Esophagus (tissue), 2 donors: Measurements from ENCODE around the gene BPIFB1. TPM values are rescaled to one million over a fixed set of nuclear protein-coding genes. Genes with fewer than 3 reads are reported as not detected.

ENCODE experiments used
- H3K27ac ChIP-seq, 2 donors: one replicate each; pipeline ENCODE4 v1.5.1; 2013; ENCODE audit warnings: low read depth in 2 of 2, mild to moderate bottlenecking in 2 of 2, inconsistent platforms in 1 of 2, low read length in 1 of 2, moderate library complexity in 1 of 2
- H3K27me3 ChIP-seq, 2 donors: one replicate each; pipeline ENCODE4 v1.6.1; 2013; ENCODE audit warnings: low read length in 2 of 2, control low read depth in 1 of 2, mild to moderate bottlenecking in 1 of 2; ENCODE audit not compliant: insufficient read depth in 2 of 2, control insufficient read depth in 1 of 2
- H3K36me3 ChIP-seq, 2 donors: one replicate each; pipeline ENCODE4 v1.6.1; 2013; ENCODE audit warnings: low read length in 1 of 2; ENCODE audit not compliant: control insufficient read depth in 2 of 2, insufficient read depth in 2 of 2
- H3K4me1 ChIP-seq, 2 donors: one replicate each; pipeline ENCODE4 v1.6.1; 2013; ENCODE audit warnings: low read length in 1 of 2; ENCODE audit not compliant: control insufficient read depth in 2 of 2, insufficient read depth in 2 of 2
- H3K4me3 ChIP-seq, 2 donors: one replicate each; pipeline ENCODE4 v1.5.1; 2013; ENCODE audit warnings: low read length in 2 of 2, mild to moderate bottlenecking in 2 of 2, low read depth in 1 of 2, moderate library complexity in 1 of 2
- H3K9me3 ChIP-seq, 2 donors: one replicate each; pipeline ENCODE4 v1.6.1; 2013; ENCODE audit warnings: mild to moderate bottlenecking in 2 of 2, low read depth in 1 of 2, low read length in 1 of 2, moderate library complexity in 1 of 2; ENCODE audit not compliant: control insufficient read depth in 2 of 2, insufficient read depth in 1 of 2
- WGBS, 2 donors: extraction: QIAGEN DNeasy Blood & Tissue Kit; methylation state at CpG; one replicate each; pipeline ENCODE4 v1.1.7; 2013; 5-methylcytosine and 5-hydroxymethylcytosine counted together
- polyA plus RNA-seq, 2 donors: library from polyadenylated mRNA; stranded (reverse); fragments of 200-250 nt; gene quantifications; one replicate each; pipeline ENCODE4 v1.2.3, GENCODE V29; 2013
- donor health status: healthy with polysubstance abuse.
- donor health status: Bipolar disorder and iron deficiency.

The BPIFB1 gene
- polyA plus RNA-seq, 2 donors: 0.77 to 1.4 TPM

- no peak overlapping the region for H3K27ac ChIP-seq
- 87 to 88% methylated on average over 2 to 3 of the region's 3 CpGs for WGBS, 2 donors
- peaks cover 0 to 2% of the 10 kb centered on the region in 2 donors for H3K9me3 ChIP-seq
- no peak overlapping the region for H3K4me3 ChIP-seq
- H3K27me3 ChIP-seq: no peaks in the 10 kb centered on the region
- H3K36me3 ChIP-seq: no peaks in the 10 kb centered on the region
- H3K4me1 ChIP-seq: peaks cover 0 to 2% of the 10 kb centered on the region in 2 donors
These were observed 33.9 kb downstream of the BPIFB1 start for GRCh38 chr20:33316958-33317357.

GRCh38 chr20:33317424-33318095, 34.5 kb downstream of the BPIFB1 start:
- no peaks in the 10 kb centered on the region for H3K27me3 ChIP-seq

GRCh38 chr20:33318096-33318429, 35.0 kb downstream of the BPIFB1 start:
- peaks cover 0 to 2% of the 10 kb centered on the region in 2 donors for H3K9me3 ChIP-seq
- 37 to 45% methylated on average over 5 of the region's 5 CpGs for WGBS, 2 donors
- H3K27ac ChIP-seq: no peak overlapping the region
- no peak overlapping the region for H3K4me3 ChIP-seq
- no peaks in the 10 kb centered on the region for H3K27me3 ChIP-seq
- H3K4me1 ChIP-seq: peaks cover 0 to 2% of the 10 kb centered on the region in 2 donors
- H3K36me3 ChIP-seq: no peaks in the 10 kb centered on the region

More at GRCh38 chr20:33317424-33318095, 34.5 kb downstream of the BPIFB1 start:
- 87 to 88% methylated on average over 14 of the region's 14 CpGs for WGBS, 2 donors
- Histone ChIP-seq H3K36me3 (no peaks in the 10 kb centered on the region), H3K27ac (no peak overlapping the region), H3K4me3 (no peak overlapping the region), H3K9me3 (peaks cover 0 to 2% of the 10 kb centered on the region in 2 donors), H3K4me1 (peaks cover 0 to 2% of the 10 kb centered on the region in 2 donors)

DNA sequence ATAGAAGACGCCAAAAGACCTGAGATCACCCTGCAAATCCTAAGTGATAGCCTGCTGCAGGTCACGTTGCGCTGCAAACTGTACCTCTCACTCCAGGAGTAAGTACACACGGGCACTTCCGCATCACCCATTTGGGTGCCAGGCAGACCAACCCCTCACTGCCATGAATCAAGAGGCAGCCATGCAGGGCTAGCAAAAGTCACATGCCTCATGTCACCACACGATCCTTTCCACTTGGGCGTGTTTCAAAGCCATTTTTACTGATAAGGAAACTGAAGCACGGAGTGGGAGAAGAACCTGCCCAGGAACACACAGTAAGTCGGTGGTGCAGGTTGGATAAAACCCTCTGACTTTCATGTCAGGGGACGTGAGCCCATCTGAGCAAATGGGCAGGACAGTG, 37.0 kb downstream of the BPIFB1 start:
- Histone ChIP-seq H3K27ac (no peak overlapping the region), H3K27me3 (no peaks in the 10 kb centered on the region), H3K36me3 (no peaks in the 10 kb centered on the region), H3K4me1 (peaks cover 0 to 2% of the 10 kb centered on the region in 2 donors), H3K4me3 (no peak overlapping the region), H3K9me3 (peaks cover 0 to 2% of the 10 kb centered on the region in 2 donors)
- 70 to 80% methylated on average over 10 of the region's 10 CpGs for WGBS, 2 donors

DNA sequence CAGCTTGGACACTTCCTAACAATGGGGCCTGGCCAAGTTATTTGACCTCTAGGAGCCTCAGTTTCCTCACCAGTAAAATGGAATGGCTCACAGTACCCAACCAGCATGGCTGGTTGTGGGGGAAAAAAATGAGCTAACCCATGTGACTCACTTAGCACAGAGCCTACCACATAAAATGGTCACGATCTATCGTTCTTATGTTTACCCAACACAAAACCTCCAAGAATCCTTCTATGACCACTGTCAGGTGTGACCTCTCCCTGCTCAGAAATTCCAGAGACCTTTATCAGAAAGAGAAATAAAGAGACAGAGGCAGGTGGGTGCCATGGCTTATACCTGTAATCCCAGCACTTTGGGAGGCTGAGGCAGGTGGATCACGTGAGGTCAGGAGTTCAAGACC, 39.4 kb downstream of the BPIFB1 start:
- WGBS, 2 donors: 77 to 81% methylated on average over 3 of the region's 3 CpGs
- Histone ChIP-seq H3K4me3 (no peak overlapping the region), H3K36me3 (no peaks in the 10 kb centered on the region), H3K27me3 (no peaks in the 10 kb centered on the region), H3K27ac (no peak overlapping the region), H3K4me1 (peaks cover 0 to 2% of the 10 kb centered on the region in 2 donors), H3K9me3 (peaks cover 0 to 2% of the 10 kb centered on the region in 2 donors)

- Histone ChIP-seq H3K27me3 (no peaks in the 10 kb centered on the region), H3K9me3 (peaks cover 0 to 2% of the 10 kb centered on the region in 2 donors), H3K36me3 (no peaks in the 10 kb centered on the region), H3K27ac (no peak overlapping the region), H3K4me1 (peaks cover 0 to 2% of the 10 kb centered on the region in 2 donors), H3K4me3 (no peak overlapping the region)
- 49 to 57% methylated on average over 8 of the region's 8 CpGs for WGBS, 2 donors
These were observed 40.2 kb downstream of the BPIFB1 start for GRCh38 chr20:33323236-33323635.

- Histone ChIP-seq H3K27me3 (no peaks in the 10 kb centered on the region), H3K4me3 (no peak overlapping the region), H3K4me1 (no peaks in the 10 kb centered on the region), H3K27ac (no peak overlapping the region), H3K36me3 (no peaks in the 10 kb centered on the region), H3K9me3 (no peaks in the 10 kb centered on the region)
- 62 to 76% methylated on average over 2 of the region's 2 CpGs for WGBS, 2 donors
These were observed 42.3 kb downstream of the BPIFB1 start for GRCh38 chr20:33325350-33325749.

- Histone ChIP-seq H3K27me3 (no peaks in the 10 kb centered on the region), H3K4me3 (no peak overlapping the region)
- 72% methylated on average over 23 of the region's 23 CpGs for WGBS, 2 donors
These were observed 45.4 kb downstream of the BPIFB1 start for GRCh38 chr20:33328157-33329137.

GRCh38 chr20:33332905-33333456, 50.0 kb downstream of the BPIFB1 start:
- Histone ChIP-seq H3K36me3 (no peaks in the 10 kb centered on the region), H3K27me3 (no peaks in the 10 kb centered on the region), H3K27ac (no peak overlapping the region), H3K4me3 (no peak overlapping the region), H3K9me3 (no peaks in the 10 kb centered on the region), H3K4me1 (no peaks in the 10 kb centered on the region)
- 49 to 61% methylated on average over 20 of the region's 20 CpGs for WGBS, 2 donors

More at GRCh38 chr20:33328157-33329137, 45.4 kb downstream of the BPIFB1 start:
- Histone ChIP-seq H3K36me3 (no peaks in the 10 kb centered on the region), H3K9me3 (no peaks in the 10 kb centered on the region), H3K27ac (no peak overlapping the region), H3K4me1 (no peaks in the 10 kb centered on the region)
